K562 (cell line): ENCODE results near the gene BAK1. TPM values are rescaled to one million over a fixed set of nuclear protein-coding genes. Genes with fewer than 3 reads are reported as not detected.

Experiments
- ATAC-seq: fragments of 200-7000 bp; cut with Tn5 transposase; 3 replicates; pipeline ENCODE4 v1.9.1; 2020; ENCODE audit warnings: moderate library complexity
- BruUV-seq: library from RNA; stranded (reverse); fragments of 400-500 nt; replicated peaks from 2 replicates; lab custom pipeline; 2021; lab: Mats Ljungman, UMichigan
- CTCF ChIA-PET: fragments of 300-600 bp; formaldehyde crosslinking; extraction: SDS; loops from one replicate; lab custom pipeline; 2021; ENCODE audit warnings: low intra/inter-chr PET ratio; lab: Yijun Ruan, JAX
- POLR2A ChIA-PET: fragments of 300-600, 350-650 bp; sonication (Branson Sonifier 250); formaldehyde crosslinking; extraction: SDS; loops from one replicate; lab custom pipeline; 2021; ENCODE audit warnings: antibody characterized with exemption, inconsistent platforms; lab: Yijun Ruan, JAX
- DNase-seq, 4 experiments: peaks; one replicate each; pipeline versions ENCODE4 v3.0.0 to v3.0.0-alpha.2; 2011 to 2018; ENCODE audit warnings: low spot score in 3 of 4, mixed read lengths in 3 of 4; ENCODE audit errors: extremely low read depth in 1 of 4
- FAIRE-seq: peaks from 2 replicates; lab custom pipeline; 2011; peaks lifted over from hg19 to GRCh38; lab: Jason Lieb, UNC
- H2AFZ ChIP-seq: 2 replicates; pipeline ENCODE4 v1.6.0; 2011; ENCODE audit warnings: low read depth, low read length, control low read depth, inconsistent platforms
- H3K27ac ChIP-seq: fragments of 200-600 bp; 3 replicates; pipeline ENCODE4 v1.8.0; 2011; ENCODE audit warnings: low read depth, mild to moderate bottlenecking, control low read depth, inconsistent platforms, low read length, moderate library complexity, mixed read lengths; ENCODE audit errors: extremely low read depth
- H3K27me3 ChIP-seq, 2 experiments: fragments of 300-600 bp in 1 of 2; 2 replicates in 1 of 2; 3 replicates in 1 of 2; pipeline versions ENCODE4 v1.6.0 to v1.8.0; 2011; ENCODE audit warnings: inconsistent platforms in 2 of 2, low read length in 2 of 2, mild to moderate bottlenecking in 1 of 2, mixed read lengths in 1 of 2, moderate library complexity in 1 of 2; ENCODE audit not compliant: control insufficient read depth in 2 of 2, insufficient read depth in 2 of 2
- H3K36me3 ChIP-seq: fragments of 300-600 bp; 3 replicates; pipeline ENCODE4 v1.8.0; 2011; ENCODE audit warnings: mild to moderate bottlenecking, low read length, inconsistent platforms; ENCODE audit not compliant: control insufficient read depth, insufficient read depth
- H3K4me1 ChIP-seq, 2 experiments: fragments of 200-600 bp in 1 of 2; replicated peaks in 1 of 2; 2 replicates in 1 of 2; 3 replicates in 1 of 2; pipeline versions ENCODE4 v1.5.1 to v1.8.0; 2011; ENCODE audit warnings: inconsistent platforms in 2 of 2, low read length in 2 of 2, mild to moderate bottlenecking in 1 of 2, mixed read lengths in 1 of 2, moderate library complexity in 1 of 2; ENCODE audit not compliant: control insufficient read depth in 2 of 2, insufficient read depth in 2 of 2
- H3K4me2 ChIP-seq: 2 replicates; pipeline ENCODE4 v1.6.1; 2011; ENCODE audit warnings: low read length, control low read depth, inconsistent platforms, mixed read lengths; ENCODE audit not compliant: insufficient read depth
- H3K4me3 ChIP-seq: fragments of 200-600 bp; sonication (generic), shearing (Covaris generic); 2 replicates; pipeline ENCODE4 v1.5.1; 2016; ENCODE audit warnings: control low read depth, inconsistent platforms
- H3K79me2 ChIP-seq: fragments of 200-600 bp; 3 replicates; pipeline ENCODE4 v1.8.0; 2011; ENCODE audit warnings: low read length, inconsistent platforms; ENCODE audit not compliant: control insufficient read depth, insufficient read depth
- H3K9ac ChIP-seq, 2 experiments: 2 replicates each; pipeline versions ENCODE4 v1.6.0 to v1.6.1; 2011; ENCODE audit warnings: low read depth in 2 of 2, low read length in 2 of 2, control low read depth in 1 of 2, inconsistent platforms in 1 of 2, mild to moderate bottlenecking in 1 of 2, mixed read lengths in 1 of 2; ENCODE audit not compliant: insufficient read depth in 1 of 2
- H3K9me1 ChIP-seq: one replicate; pipeline ENCODE4 v1.6.0; 2011; ENCODE audit warnings: inconsistent platforms, mild to moderate bottlenecking, low read length, moderate library complexity; ENCODE audit not compliant: control insufficient read depth, insufficient read depth
- H3K9me3 ChIP-seq: replicated peaks from 2 replicates; pipeline ENCODE4 v1.5.1; 2011; ENCODE audit warnings: low read depth, low read length, inconsistent platforms; ENCODE audit not compliant: control insufficient read depth, insufficient read depth
- H4K20me1 ChIP-seq: replicated peaks from 2 replicates; pipeline ENCODE4 v1.6.1; 2011; ENCODE audit warnings: low read length, inconsistent platforms, mixed read lengths; ENCODE audit not compliant: control insufficient read depth, insufficient read depth
- ZBTB7A ChIP-seq: IDR thresholded peaks from 2 replicates; pipeline ENCODE4 v1.6.1; 2011; ENCODE audit warnings: low read depth, mild to moderate bottlenecking, low read length, moderate library complexity, borderline replicate concordance; ENCODE audit not compliant: control insufficient read depth
- ZNF398 ChIP-seq: fragments of 250-450 bp; sonication (Bioruptor Pico); IDR thresholded peaks from 2 replicates; pipeline ENCODE4 v1.8.0; 2021; ENCODE audit warnings: moderate library complexity, mild to moderate bottlenecking, inconsistent platforms
- WGBS: fragments of 100-300 bp; shearing (Covaris generic); methylation state at CpG from one replicate; pipeline ENCODE4 v1.1.6; 2016; ENCODE audit warnings: low coverage, mixed read lengths; ENCODE audit not compliant: insufficient coverage; ENCODE audit errors: missing lambda C conversion rate; 5-methylcytosine and 5-hydroxymethylcytosine counted together
- in situ Hi-C: fragments of 300-500 bp; cut with MboI; formaldehyde crosslinking; loops from 4 replicates; pipeline ENCODE4 v1.15.0; 2018; ENCODE audit warnings: inconsistent platforms, mixed read lengths
- intact Hi-C: fragments of 100-400 bp; cut with micrococcal nuclease; formaldehyde crosslinking; loops from 2 replicates; pipeline ENCODE4 v1.14.2; 2022
- polyA plus RNA-seq, 8 experiments: library from polyadenylated mRNA; depleted of rRNA in 4 of 8; stranded (reverse) in 5 of 8; unstranded in 3 of 8; fragments of >200 nt; fragmentation: Nextera tagmentation in 2 of 8; fragmentation: Illumina TruSeq in 1 of 8; extraction: Ambion mirVana in 2 of 8; extraction: Trizol in 1 of 8; gene quantifications; 2 replicates each; pipeline versions ENCODE4 v1.2.1 to v1.2.3, GENCODE V29; 2011 to 2014; ENCODE audit warnings: inconsistent platforms in 1 of 8, missing spikeins in 1 of 8
- total RNA-seq, 7 experiments: library from RNA; depleted of rRNA in 6 of 7; stranded (reverse); fragments of >200 nt in 6 of 7; fragmentation: Illumina TruSeq in 2 of 7; extraction: Trizol in 2 of 7; gene quantifications; 2 replicates each; pipeline versions ENCODE4 v1.2.1 to v1.2.3, GENCODE V29; 2011 to 2021; ENCODE audit warnings: low replicate concordance in 1 of 7

BAK1 gene
- total and polyA plus RNA-seq, 9 of the 15 experiments (the other 6 are each of a cell fraction or from before 2014, with no cell fraction given) = 5.4 to 30.7 (median 18.9) TPM

DNA sequence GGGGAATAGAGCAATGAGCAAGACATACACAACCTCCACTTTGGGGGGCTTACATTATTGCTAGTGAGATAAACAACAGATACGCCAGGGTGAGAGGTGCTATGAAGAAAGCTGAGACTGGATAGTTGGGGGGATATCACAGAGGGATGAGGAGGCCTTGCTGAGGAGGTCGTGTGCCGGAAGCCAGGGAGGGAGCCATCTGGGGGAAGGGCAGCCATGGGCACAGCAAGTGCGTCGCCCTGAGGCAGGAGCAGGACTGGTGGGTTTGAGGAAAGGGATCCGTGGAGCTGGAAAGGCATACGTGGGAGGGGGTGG is 12.2 kb upstream of the BAK1 start:
- in situ Hi-C loops (no loop called here), intact Hi-C loops (no loop called here)
- Histone ChIP-seq H3K4me2 (no peak overlapping the region), H3K4me1 (peaks cover 15 to 32% of the 10 kb centered on the region in 2 experiments), H3K9ac (peak overlapping the region in 1 of 2 experiments; percentile 10; a peak in 1 of 4 replicates), H3K36me3 (no peaks in the 10 kb centered on the region), H3K27ac (no peak overlapping the region), H3K79me2 (no peaks in the 10 kb centered on the region), H3K9me1 (peaks cover 2% of the 10 kb centered on the region), H4K20me1 (no peaks in the 10 kb centered on the region), H2AFZ (no peak overlapping the region; the same call in 1 of the 2 replicates), H3K4me3 (no peak overlapping the region), H3K9me3 (no peaks in the 10 kb centered on the region), H3K27me3 (no peaks in the 10 kb centered on the region)
- TF ChIP-seq ZBTB7A (0 out of 2 replicates have a peak, but pooled peaks have one; percentile 17), ZNF398 (CRISPR knock-in tag) (no peak)
- no peak for ATAC-seq
- POLR2A ChIA-PET = interaction anchor here (0.7 to 1.6 kb wide), 3 partner anchors 9 to 185 kb away, joined by 3 read pairs; no protein-coding TSS in a partner anchor
- CTCF ChIA-PET = no interaction called here
- no peak for FAIRE-seq
- 56% methylated on average over 7 of the region's 7 CpGs for WGBS
- no peak for DNase-seq
- no TSS peak for BruUV-seq
